MG63 (cell line): Measurements from ENCODE around the gene FKBP1B. TPM values are rescaled to one million over a fixed set of nuclear protein-coding genes. Genes with fewer than 3 reads are reported as not detected.
"Not testable (repeated sequence)": the region's sequence is repeated elsewhere in the genome, so short reads cannot be mapped to it uniquely, and the experiment has no call there.

ENCODE experiments used
- DNase-seq: peaks from one replicate; pipeline ENCODE4 v3.0.0-alpha.2; 2020
- H3K27me3 ChIP-seq: fragments of 250-450 bp; sonication (Bioruptor Pico); 2 replicates; pipeline ENCODE4 v1.5.1; 2020; ENCODE audit warnings: mild to moderate bottlenecking, moderate library complexity
- H3K36me3 ChIP-seq: fragments of 250-450 bp; sonication (Bioruptor Pico); 2 replicates; pipeline ENCODE4 v1.5.1; 2020; ENCODE audit warnings: mild to moderate bottlenecking, moderate library complexity
- H3K4me3 ChIP-seq: fragments of 250-450 bp; sonication (Bioruptor Pico); 2 replicates; pipeline ENCODE4 v1.5.1; 2020; ENCODE audit warnings: mild to moderate bottlenecking, moderate library complexity
- H3K9me3 ChIP-seq: fragments of 250-450 bp; sonication (Bioruptor Pico); 2 replicates; pipeline ENCODE4 v1.5.1; 2020; ENCODE audit warnings: mild to moderate bottlenecking, moderate library complexity
- total RNA-seq: library from RNA; depleted of rRNA; stranded (reverse); fragments of >200 nt; shearing (Covaris generic); gene quantifications from 2 replicates; pipeline ENCODE4 v1.2.3, GENCODE V29; 2014; ENCODE audit warnings: low replicate concordance

FKBP1B gene
- total RNA-seq, 1 experiment from 2014 or later: not detected

DNA sequence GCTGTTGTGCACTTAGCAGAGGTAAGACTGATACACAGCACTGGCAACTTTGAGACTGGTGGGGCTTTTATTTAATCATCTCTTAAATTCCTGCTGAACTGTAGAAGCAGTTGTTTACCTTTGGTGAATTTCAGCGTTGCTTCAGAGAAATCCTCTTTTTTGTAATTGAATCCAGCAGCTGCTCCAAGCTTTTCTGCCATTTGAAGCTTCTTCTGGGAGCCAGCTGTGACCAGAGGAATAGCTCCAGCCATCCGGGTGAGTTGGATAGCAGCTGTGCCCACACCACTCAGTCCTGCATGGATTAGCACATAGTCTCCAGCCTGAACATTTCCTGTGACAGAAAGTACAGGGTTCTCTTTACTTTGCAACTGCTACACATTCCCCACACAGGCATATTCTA, 31.2 kb downstream of the FKBP1B start:
- H3K27me3 ChIP-seq: no peaks in the 10 kb centered on the region
- no peak overlapping the region for H3K4me3 ChIP-seq
- no peak for DNase-seq
- no peaks in the 10 kb centered on the region for H3K9me3 ChIP-seq
- no peaks in the 10 kb centered on the region; the same call in none of the 2 replicates for H3K36me3 ChIP-seq

DNA sequence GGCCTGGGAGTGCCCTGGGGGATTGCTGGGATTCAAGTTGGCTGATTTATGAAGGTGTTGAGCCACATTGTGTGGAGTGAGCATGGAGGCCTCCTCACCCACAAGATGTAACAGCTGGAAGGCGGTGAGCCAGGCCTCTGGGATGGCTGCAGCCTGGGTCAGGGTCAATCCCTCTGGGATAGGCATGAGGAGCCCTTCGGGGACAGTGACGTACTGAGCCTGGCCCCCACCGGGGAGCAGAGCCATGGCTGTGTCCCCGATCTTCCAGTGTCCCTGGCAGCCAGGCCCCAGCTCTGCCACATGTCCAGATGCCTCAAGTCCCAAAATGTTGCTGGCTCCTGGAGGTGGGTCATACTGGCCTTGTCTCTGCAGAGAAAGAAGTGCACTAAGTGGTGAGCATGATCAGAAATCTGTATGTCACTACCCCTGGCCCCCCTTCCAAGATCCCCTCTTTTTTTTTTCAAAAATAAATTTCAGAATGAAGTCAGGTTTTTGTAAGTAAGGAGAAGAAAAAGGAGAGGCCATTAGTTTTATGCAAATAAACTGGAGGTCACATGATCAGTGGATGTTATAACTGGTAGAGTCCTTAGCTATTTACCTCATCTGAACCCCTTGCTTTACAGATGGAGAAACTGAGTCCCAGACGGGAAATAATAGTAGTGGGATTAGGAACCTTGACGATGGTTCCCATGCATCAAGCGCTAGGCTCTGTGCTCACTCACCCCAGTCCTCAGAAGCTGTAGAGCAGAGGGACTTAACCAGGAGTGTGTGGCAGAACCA, 33.4 kb downstream of the FKBP1B start:
- Histone ChIP-seq H3K27me3 (no peaks in the 10 kb centered on the region), H3K9me3 (no peaks in the 10 kb centered on the region), H3K4me3 (no peak overlapping the region), H3K36me3 (no peaks in the 10 kb centered on the region; the same call in 1 of the 2 replicates)
- no peak for DNase-seq

DNA sequence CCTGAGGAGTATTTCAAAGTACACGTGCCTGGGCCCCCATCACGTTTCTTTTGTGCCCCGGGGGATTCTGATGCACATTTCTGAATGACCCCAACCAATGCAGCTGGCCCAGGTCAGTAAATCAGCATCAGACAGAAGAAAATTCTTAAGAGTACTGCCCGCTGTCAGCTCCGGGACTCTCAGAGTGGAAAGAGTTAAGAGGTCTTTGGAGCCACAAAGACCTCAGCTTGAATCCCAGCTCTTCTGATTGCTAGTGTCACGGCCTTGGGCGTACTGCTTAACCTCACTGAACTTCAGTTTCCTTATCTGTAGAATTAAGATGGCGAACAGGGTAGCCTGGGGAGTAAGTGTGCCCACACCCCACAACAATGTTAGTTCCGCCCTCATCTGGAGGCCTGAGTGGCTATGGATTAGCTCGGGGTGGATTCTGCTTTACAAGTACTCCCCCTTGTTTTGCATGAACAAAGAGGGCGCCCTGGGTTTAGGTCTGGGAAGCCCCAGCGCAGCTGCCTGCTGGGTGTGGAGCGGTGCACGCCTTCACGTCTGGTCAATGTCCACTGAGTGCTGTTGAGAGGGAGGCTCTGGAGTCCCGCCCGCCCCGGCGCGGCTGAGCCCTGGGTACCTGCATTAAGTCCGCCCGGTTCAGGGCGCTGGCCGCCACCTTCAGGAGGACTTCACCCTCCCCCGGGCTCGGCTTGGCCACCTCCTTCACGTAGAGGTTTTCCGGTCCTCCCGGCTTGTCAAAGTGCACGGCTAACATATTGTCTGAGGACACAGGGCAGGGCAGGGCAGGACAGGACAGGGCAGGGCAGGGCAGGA, 34.2 kb downstream of the FKBP1B start:
- H3K4me3 ChIP-seq: peak overlapping the region; percentile 61
- no peaks in the 10 kb centered on the region; the same call in 1 of the 2 replicates for H3K36me3 ChIP-seq
- no peaks in the 10 kb centered on the region for H3K9me3 ChIP-seq
- no peaks in the 10 kb centered on the region for H3K27me3 ChIP-seq
- no peak for DNase-seq

DNA sequence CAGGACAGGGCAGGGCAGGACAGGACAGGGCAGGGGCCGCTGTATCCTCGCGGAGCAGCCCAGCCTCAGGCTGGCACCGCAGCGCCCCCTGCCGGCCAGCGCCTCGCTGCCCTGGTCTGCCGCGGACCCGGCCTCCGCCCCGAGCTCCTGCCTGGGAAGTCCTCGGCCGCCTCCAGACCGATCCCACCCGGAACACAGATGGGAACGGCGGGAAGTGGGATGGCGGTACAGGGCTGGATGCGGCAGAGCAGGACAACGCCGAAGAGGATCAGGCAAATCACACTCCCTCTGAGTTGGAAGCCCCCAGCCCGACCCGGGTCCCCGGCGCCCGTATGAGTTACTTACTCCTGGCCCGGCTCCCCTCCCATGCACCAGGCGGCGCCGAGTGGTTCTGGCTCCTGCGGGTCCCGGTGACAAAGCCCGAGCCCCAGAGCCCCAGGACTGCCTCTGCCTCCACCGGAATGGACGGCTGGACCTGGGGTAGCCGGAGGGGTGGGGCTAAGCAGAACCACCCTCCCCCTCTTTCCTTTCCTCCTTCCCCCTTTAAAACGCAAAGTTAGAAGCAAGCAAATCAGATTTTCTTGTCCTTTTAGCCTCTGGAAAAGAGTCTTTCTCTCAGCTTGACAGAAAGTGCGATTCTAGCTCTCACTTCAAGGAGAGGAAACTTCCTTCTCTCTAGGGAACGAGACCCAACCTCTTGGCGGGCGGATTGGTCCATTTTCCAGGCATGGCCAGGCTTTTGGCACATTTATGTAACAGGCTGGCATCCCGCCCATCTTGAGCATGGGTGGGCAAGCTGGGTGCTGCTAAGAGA, 35.1 kb downstream of the FKBP1B start, which contains the start of gene TP53I3:
TSS of gene TP53I3 (minus strand) at position 449 of the 814 bp plus-strand sequence. CDS start 508 bp downstream, outside the sequence.
- no peaks in the 10 kb centered on the region for H3K27me3 ChIP-seq
- DNase-seq: peak; percentile 88
- no peaks in the 10 kb centered on the region; the same call in 1 of the 2 replicates for H3K36me3 ChIP-seq
- H3K4me3 ChIP-seq: peak within 1 kb of the TSS; percentile 61
- no peaks in the 10 kb centered on the region for H3K9me3 ChIP-seq

DNA sequence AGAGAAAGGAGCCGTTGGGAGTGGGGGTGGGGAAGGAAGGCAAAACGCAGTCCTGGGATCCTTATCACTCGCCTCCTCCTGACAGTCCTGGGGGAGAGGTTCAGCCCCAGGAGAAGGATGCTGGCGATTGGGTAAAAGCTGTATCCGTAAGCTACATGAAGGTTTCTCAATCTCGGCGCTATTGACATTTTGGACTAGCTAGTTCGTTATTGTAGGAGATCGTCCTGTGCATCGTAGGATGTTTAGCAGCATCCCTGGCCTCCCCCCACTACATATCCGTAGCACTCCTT, 35.6 kb downstream of the FKBP1B start:
- Histone ChIP-seq H3K9me3 (no peaks in the 10 kb centered on the region), H3K4me3 (peak overlapping the region; percentile 61), H3K36me3 (no peaks in the 10 kb centered on the region; the same call in 1 of the 2 replicates), H3K27me3 (no peaks in the 10 kb centered on the region)
- DNase-seq: no peak

DNA sequence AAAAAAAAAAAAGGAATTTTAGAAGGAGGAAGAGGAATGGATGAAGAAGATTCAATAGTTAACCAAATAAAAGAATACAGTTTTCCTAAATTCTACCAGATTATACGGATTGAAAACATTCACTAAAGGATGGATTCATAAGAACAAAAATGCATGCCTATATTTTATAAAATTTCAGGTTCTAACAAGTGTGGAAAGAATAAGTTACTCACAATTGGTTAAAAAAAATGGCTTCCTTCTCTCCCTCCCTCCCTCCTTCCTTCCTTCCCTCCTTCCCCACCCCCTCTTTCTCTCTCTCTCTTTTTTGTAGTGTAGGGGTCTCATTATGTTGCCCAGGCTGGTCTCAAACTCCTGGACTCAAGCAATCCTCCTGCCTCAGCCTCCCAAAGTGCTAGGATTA, 36.7 kb downstream of the FKBP1B start:
- no peak overlapping the region for H3K4me3 ChIP-seq
- H3K27me3 ChIP-seq: no peaks in the 10 kb centered on the region
- no peaks in the 10 kb centered on the region; the same call in 1 of the 2 replicates for H3K36me3 ChIP-seq
- DNase-seq: no peak
- no peaks in the 10 kb centered on the region for H3K9me3 ChIP-seq

DNA sequence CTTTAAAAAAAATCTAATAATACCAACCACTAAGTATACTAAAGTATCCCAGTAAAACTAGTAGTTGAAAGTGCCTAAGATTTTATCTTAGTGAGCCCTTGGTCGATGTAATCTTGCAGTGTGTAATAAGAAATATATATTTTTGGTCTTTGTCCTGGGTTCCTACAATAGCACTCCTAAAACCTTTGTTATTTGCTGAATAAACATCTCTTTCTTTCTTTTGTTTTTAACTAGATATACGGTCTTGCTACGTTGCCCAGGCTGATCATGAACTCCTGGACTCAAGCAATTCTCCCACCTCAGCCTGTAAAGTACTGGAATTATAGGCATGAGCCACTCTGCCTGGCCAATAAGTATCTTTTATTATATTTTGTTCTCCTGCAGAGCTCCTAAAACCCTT, 37.5 kb downstream of the FKBP1B start:
- Histone ChIP-seq H3K27me3 (no peaks in the 10 kb centered on the region), H3K9me3 (no peaks in the 10 kb centered on the region)
- no peak for DNase-seq

DNA sequence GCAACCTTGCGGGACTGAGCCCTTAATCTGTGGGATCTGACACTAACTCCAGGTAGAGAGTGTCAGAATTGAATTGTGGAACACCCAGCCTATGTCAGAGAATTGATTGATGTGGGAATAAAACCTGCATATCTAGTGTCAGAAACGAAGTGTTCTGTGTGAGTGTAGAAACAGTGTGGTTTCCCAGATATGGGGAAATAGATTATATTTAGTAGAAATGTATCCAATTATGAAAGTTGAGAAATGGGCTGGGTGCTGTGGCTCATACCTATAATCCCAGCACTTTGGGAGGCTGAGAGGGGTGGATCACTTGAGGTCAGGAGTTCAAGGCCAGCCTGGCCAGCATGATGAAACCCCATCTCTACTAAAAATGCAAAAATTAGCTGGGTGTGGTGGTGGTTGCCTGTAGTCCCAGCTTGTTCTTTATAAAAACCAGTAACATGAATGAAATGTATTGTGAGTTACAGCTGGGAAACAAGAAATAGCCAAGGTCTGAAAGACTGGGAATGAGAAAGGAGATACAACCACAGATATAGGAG, 39.3 kb downstream of the FKBP1B start:
- no peak for DNase-seq
- no peak overlapping the region for H3K4me3 ChIP-seq
- no peaks in the 10 kb centered on the region for H3K27me3 ChIP-seq
- H3K9me3 ChIP-seq: no peaks in the 10 kb centered on the region
- H3K36me3 ChIP-seq: no peaks in the 10 kb centered on the region

More for the DNA sequence above, 37.5 kb downstream of the FKBP1B start:
- no peaks in the 10 kb centered on the region; the same call in 1 of the 2 replicates for H3K36me3 ChIP-seq
- no peak overlapping the region for H3K4me3 ChIP-seq

DNA sequence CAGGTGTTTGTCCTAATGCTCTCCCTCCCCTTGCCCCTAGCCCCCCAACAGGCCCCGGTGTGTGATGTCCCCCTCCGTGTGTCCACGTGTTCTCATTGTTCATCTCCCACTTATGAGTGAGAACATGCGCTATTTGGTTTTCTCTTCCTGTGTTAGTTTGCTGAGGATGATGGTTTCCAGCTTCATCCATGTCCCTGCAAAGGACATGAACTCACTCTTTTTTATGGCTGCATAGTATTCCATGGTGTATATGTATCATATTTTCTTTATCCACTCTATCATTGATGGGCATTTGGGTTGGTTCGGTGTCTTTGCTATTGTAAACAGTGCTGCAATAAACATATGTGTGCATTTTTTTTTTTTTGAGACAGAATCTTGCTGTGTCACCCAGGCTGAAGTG, 43.7 kb downstream of the FKBP1B start:
- H3K4me3 ChIP-seq, H3K36me3 ChIP-seq, H3K27me3 ChIP-seq, H3K9me3 ChIP-seq, DNase-seq: not testable (repeated sequence)

DNA sequence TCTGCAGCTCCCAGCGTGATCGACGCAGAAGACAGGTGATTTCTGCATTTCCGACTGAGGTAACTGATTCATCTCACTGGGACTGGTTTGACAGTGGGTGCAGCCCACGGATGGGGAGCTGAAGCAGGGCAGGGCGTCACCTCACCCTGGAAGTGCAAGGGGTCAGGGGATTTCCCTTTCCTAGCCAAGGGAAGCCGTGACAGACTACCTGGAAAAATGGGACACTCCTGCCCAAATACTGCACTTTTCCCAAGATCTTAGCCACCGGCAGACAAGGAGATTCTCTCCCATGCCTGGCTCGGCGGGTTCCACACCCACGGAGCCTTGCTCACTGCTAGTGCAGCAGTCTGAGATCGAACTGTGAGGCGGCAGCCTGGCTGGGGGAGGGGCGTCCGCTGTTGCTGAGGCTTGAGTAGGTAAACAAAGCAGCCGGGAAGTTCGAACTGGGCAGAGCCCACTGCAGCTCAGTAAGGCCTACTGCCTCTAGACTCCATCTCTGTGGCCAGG, 45.7 kb downstream of the FKBP1B start:
- not testable (repeated sequence) for DNase-seq, H3K4me3 ChIP-seq, H3K27me3 ChIP-seq, H3K9me3 ChIP-seq, H3K36me3 ChIP-seq

DNA sequence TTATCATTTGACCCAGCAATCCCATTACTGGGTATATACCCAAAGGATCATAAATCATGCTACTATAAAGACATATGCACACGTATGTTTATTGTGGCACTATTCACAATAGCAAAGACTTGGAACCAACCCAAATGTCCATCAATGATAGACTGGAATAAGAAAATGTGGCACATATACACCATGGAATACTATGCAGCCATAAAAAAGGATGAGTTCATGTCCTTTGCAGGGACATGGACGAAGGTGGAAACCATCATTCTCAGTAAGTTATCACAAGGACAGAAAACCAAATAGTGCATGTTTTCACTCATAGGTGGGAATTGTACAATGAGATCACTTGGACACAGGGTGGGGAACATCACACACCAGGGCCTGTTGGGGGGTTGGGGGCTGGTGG, 51.2 kb downstream of the FKBP1B start:
- H3K27me3 ChIP-seq, H3K9me3 ChIP-seq, DNase-seq, H3K36me3 ChIP-seq, H3K4me3 ChIP-seq: not testable (repeated sequence)

DNA sequence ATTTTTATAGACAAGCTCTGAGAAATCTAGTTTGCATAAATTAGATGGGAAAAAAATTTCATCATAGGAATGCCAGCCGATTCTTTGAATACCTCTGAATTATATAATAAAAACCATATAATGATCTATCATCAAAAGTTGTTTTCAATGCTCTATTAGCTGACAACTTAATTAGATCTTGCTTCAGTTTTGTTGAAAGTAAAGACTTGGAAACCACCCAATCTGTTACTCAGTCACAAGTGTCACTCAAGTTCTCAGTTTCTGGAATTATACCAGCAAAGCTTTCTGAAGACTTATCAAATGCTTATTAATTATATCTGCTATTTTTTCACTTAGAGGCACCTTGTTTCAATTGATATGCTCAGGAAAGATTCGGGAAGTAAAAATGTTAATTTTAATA, 52.5 kb downstream of the FKBP1B start:
- no peak for DNase-seq
- no peak overlapping the region for H3K4me3 ChIP-seq
- H3K36me3 ChIP-seq: no peaks in the 10 kb centered on the region; the same call in 1 of the 2 replicates
- no peaks in the 10 kb centered on the region for H3K27me3 ChIP-seq
- peaks cover 3% of the 10 kb centered on the region for H3K9me3 ChIP-seq

DNA sequence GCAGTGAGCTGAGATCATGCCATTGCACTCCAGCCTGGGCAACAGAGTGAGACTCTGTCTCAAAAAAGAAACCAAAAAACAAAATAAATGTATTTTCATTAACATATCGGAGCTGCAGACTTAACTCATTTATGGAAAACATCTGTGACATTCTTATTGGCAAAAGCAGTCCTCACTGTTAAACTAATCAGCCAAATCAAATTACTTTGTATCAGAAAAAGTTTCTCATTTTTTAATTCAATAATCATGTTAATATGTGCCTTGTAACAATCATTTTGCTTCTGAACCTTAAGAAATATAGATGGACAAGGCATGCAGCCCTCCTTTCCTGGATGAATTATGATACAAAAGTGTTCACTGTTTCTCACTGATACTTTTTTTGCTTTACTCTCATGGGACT, 53.1 kb downstream of the FKBP1B start:
- Histone ChIP-seq H3K4me3 (no peak overlapping the region), H3K9me3 (peaks cover 4% of the 10 kb centered on the region), H3K27me3 (no peaks in the 10 kb centered on the region), H3K36me3 (no peaks in the 10 kb centered on the region; the same call in 1 of the 2 replicates)
- DNase-seq: no peak

DNA sequence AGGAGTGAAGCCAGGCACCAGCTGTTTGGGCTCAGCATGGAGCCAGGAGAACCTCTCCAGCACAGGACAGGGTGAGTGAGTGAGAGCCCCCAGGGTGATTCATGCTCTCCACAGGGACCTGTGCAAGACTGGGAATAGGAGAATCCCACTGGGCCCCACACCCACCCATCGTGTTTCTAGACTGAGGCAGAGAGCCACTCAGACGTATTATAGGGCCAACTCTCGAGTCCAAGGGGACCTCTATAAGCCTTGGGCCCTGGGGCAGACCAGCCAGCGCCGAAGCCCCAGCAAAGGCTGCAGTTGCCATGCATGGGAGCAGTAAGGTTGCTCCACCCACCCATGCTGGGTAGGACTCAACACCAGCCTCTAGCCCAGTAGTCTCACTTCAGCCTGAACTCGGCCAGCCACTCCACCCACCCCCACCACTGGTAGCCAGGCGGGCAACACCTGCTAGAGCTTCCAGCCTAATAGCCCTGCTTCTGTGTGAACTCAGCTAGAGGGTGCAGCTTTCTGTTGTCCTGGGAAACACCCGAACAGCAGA, 54.6 kb downstream of the FKBP1B start:
- Histone ChIP-seq H3K27me3 (no peaks in the 10 kb centered on the region), H3K36me3 (no peaks in the 10 kb centered on the region), H3K9me3 (peaks cover 7% of the 10 kb centered on the region)

DNA sequence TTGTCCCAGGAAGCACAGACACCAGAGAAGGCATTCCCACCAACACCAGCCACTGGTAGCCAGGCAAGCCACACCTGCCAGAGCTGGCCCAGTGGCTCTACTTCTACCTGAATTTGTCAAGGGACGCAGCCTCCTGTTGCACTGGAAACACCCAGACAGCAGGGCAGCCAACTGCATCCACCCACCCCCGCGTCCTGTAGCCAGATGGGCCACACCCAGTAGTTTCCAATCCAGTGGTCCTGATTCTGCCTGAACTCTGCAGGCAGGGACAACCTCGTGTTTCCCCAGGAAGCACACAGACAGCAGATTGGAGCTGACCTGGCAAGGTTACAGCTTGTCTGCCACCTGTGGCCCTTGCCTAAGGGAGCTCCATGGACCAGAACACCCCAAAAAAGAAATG, 55.4 kb downstream of the FKBP1B start:
- Histone ChIP-seq H3K36me3 (no peaks in the 10 kb centered on the region), H3K4me3 (no peak overlapping the region), H3K9me3 (peaks cover 7% of the 10 kb centered on the region), H3K27me3 (no peaks in the 10 kb centered on the region)
- DNase-seq: no peak

More for the DNA sequence above, 54.6 kb downstream of the FKBP1B start:
- DNase-seq: no peak
- no peak overlapping the region for H3K4me3 ChIP-seq

DNA sequence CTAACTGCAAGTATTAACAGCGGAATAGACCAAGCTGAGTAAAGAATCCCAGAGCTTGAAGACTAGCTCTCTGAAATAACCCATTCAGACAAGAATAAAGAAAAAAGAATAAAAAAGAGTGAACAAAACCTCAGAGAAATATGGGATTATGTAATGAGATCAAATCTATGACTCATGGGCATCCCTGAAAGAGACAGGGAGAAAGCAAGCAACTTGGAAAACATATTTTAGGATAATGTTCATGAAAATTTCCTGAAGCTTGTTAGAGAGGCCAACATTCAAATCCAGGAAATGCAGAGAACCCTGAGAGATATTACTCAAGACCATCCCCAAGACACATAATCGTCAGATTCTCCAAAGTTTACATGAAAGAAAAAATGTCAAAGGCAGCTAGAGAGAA, 56.3 kb downstream of the FKBP1B start:
- Histone ChIP-seq H3K4me3 (no peak overlapping the region), H3K9me3 (peaks cover 7% of the 10 kb centered on the region), H3K27me3 (no peaks in the 10 kb centered on the region), H3K36me3 (no peaks in the 10 kb centered on the region)
- no peak for DNase-seq
